Stimulated activated CD4-positive, alpha-beta T cell treated with anti-CD3 and anti-CD28 coated beads, Interleukin-1b, Interleukin-23, amount 100 ng/mL, for 24 hours (primary cell): ENCODE measurements around the gene ISX.

ENCODE experiments used
- DNase-seq, 4 experiments: peaks; one replicate each; pipeline ENCODE4 v3.0.0-alpha.2; 2020; ENCODE audit warnings: low read depth in 4 of 4, low spot score in 1 of 4

ISX gene

GRCh38 chr22:35109616-35110015 is 43.7 kb downstream of the ISX start:
- DNase-seq = no peak

- no peak for DNase-seq
These were observed 45.3 kb downstream of the ISX start for GRCh38 chr22:35111244-35111643.

- DNase-seq = no peak
These were observed 47.4 kb downstream of the ISX start for GRCh38 chr22:35113341-35113740.

- no peak for DNase-seq
These were observed 48.4 kb downstream of the ISX start for GRCh38 chr22:35114131-35114980.

GRCh38 chr22:35115515-35115914 is 49.6 kb downstream of the ISX start:
- DNase-seq = no peak

- no peak for DNase-seq
These were observed 50.3 kb downstream of the ISX start for GRCh38 chr22:35116269-35116668.

- no peak for DNase-seq
These were observed 50.9 kb downstream of the ISX start for GRCh38 chr22:35116817-35117216.

- DNase-seq = no peak
These were observed 53.5 kb downstream of the ISX start for GRCh38 chr22:35119494-35119893.

- DNase-seq = no peak
These were observed 58.8 kb downstream of the ISX start for GRCh38 chr22:35124691-35125219.

GRCh38 chr22:35126993-35127392 is 61.0 kb downstream of the ISX start:
- no peak for DNase-seq

- no peak for DNase-seq
These were observed 62.7 kb downstream of the ISX start for GRCh38 chr22:35128637-35129036.

GRCh38 chr22:35131525-35132000 is 65.6 kb downstream of the ISX start:
- no peak for DNase-seq

- no peak for DNase-seq
These were observed 66.6 kb downstream of the ISX start for GRCh38 chr22:35132568-35132967.

GRCh38 chr22:35133702-35134380 is 67.9 kb downstream of the ISX start:
- DNase-seq = no peak

GRCh38 chr22:35134637-35135036 is 68.7 kb downstream of the ISX start:
- DNase-seq = no peak

- no peak for DNase-seq
These were observed 69.2 kb downstream of the ISX start for GRCh38 chr22:35135165-35135564.
